Uterus (tissue), 4 donors: ENCODE measurements around the gene PTGES. TPM values are rescaled to one million over a fixed set of nuclear protein-coding genes. Genes with fewer than 3 reads are reported as not detected.
A peak's percentile ranks its signal among the peaks of the same experiment; 100 is the strongest.

ENCODE experiments used
- DNase-seq, 2 donors: peaks; one replicate each; pipeline ENCODE4 v3.0.0-alpha.2; 2019 to 2020
- H3K27ac ChIP-seq, 2 donors: fragments of 200-600 bp; sonication (generic); 1 replicate in 1 of 2; 2 replicates in 1 of 2; pipeline ENCODE4 v1.5.1; 2016 to 2018
- H3K27me3 ChIP-seq, 2 donors: fragments of 200-600 bp; sonication (generic); one replicate each; pipeline ENCODE4 v1.5.1; 2018 to 2019; ENCODE audit warnings: control low read depth in 1 of 2
- H3K36me3 ChIP-seq, 2 donors: fragments of 200-600 bp; sonication (generic); one replicate each; pipeline ENCODE4 v1.5.1; 2019; ENCODE audit warnings: control low read depth in 1 of 2
- H3K4me1 ChIP-seq, 2 donors: fragments of 200-600 bp; sonication (generic); one replicate each; pipeline ENCODE4 v1.5.1; 2018 to 2019; ENCODE audit warnings: control low read depth in 1 of 2
- H3K4me3 ChIP-seq, 2 donors: fragments of 200-600 bp; sonication (generic); 1 replicate in 1 of 2; 2 replicates in 1 of 2; pipeline ENCODE4 v1.5.1; 2018 to 2019; ENCODE audit warnings: mild to moderate bottlenecking in 1 of 2
- H3K9me3 ChIP-seq, 2 donors: fragments of 200-600 bp; sonication (generic); one replicate each; pipeline ENCODE4 v1.5.1; 2019; ENCODE audit warnings: control low read depth in 1 of 2
- POLR2A ChIP-seq, 2 donors: fragments of 450-650 bp; IDR thresholded peaks; one replicate each; pipeline ENCODE4 v1.6.1; 2016; ENCODE audit warnings: antibody characterized with exemption in 2 of 2, mild to moderate bottlenecking in 1 of 2, moderate library complexity in 1 of 2
- intact Hi-C: fragments of 100-400 bp; cut with DNase I; formaldehyde crosslinking; loops from one replicate; pipeline ENCODE4 v1.15.1; 2023; ENCODE audit warnings: low total_unique reads
- total RNA-seq, 4 donors: library from RNA; depleted of rRNA in 3 of 4; stranded (reverse); fragments of >200 nt in 3 of 4; gene quantifications; one replicate each; pipeline versions ENCODE4 v1.1.0 to v1.2.4, GENCODE V29; 2014 to 2023
- TF ChIP-seq, protein P1 (sequence below), 4 experiments: fragments of 200-600 bp in 2 of 4; fragments of 450-650 bp in 2 of 4; sonication (generic) in 2 of 4; IDR thresholded peaks; one replicate each; pipeline ENCODE4 v1.5.1; 2016 to 2019; ENCODE audit warnings: antibody characterized with exemption in 4 of 4, mild to moderate bottlenecking in 2 of 4, moderate library complexity in 1 of 4
- donor health status: DM: yes; HTN: yes; CAD: no.

PTGES gene
- total RNA-seq, 4 donors from 2014 or later = 1.3 to 7.5 (median 4.2) TPM; not detected in 1

DNA sequence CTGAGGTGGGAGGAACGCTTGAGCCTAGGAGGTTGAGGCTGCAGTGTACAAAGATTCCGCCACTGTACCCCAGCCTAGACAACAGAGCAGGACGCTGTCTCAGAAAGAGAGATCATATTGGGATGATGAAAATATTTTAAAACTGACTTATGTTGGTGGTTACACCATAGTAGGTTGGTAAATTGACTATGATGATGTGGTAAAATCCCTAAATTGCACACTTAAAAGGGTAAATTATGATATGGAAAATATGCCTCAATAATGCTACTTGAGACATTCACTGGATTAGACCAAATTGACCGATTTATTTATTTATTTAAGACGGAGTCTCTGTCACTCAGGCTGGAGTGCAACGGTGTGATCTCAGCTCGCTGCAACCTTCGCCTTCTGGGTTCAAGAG lies 28.3 kb upstream of the PTGES start:
- Histone ChIP-seq H3K9me3 (no peaks in the 10 kb centered on the region), H3K27ac (no peak overlapping the region), H3K27me3 (no peaks in the 10 kb centered on the region), H3K36me3 (no peaks in the 10 kb centered on the region), H3K4me1 (peaks cover 0 to 9% of the 10 kb centered on the region in 2 donors), H3K4me3 (no peak overlapping the region)
- TF ChIP-seq, protein P1, sequence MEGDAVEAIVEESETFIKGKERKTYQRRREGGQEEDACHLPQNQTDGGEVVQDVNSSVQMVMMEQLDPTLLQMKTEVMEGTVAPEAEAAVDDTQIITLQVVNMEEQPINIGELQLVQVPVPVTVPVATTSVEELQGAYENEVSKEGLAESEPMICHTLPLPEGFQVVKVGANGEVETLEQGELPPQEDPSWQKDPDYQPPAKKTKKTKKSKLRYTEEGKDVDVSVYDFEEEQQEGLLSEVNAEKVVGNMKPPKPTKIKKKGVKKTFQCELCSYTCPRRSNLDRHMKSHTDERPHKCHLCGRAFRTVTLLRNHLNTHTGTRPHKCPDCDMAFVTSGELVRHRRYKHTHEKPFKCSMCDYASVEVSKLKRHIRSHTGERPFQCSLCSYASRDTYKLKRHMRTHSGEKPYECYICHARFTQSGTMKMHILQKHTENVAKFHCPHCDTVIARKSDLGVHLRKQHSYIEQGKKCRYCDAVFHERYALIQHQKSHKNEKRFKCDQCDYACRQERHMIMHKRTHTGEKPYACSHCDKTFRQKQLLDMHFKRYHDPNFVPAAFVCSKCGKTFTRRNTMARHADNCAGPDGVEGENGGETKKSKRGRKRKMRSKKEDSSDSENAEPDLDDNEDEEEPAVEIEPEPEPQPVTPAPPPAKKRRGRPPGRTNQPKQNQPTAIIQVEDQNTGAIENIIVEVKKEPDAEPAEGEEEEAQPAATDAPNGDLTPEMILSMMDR (IDR thresholded peaks at IDR 0.05) = no peak
- no peak for TF ChIP-seq POLR2A (IDR thresholded peaks at IDR 0.05)
- DNase-seq = no peak
- intact Hi-C loops = loop anchor here (5.0 to 10.0 kb wide), 3 partner anchors 44 to 656 kb away; partner anchors contain the start of gene ASB6

DNA sequence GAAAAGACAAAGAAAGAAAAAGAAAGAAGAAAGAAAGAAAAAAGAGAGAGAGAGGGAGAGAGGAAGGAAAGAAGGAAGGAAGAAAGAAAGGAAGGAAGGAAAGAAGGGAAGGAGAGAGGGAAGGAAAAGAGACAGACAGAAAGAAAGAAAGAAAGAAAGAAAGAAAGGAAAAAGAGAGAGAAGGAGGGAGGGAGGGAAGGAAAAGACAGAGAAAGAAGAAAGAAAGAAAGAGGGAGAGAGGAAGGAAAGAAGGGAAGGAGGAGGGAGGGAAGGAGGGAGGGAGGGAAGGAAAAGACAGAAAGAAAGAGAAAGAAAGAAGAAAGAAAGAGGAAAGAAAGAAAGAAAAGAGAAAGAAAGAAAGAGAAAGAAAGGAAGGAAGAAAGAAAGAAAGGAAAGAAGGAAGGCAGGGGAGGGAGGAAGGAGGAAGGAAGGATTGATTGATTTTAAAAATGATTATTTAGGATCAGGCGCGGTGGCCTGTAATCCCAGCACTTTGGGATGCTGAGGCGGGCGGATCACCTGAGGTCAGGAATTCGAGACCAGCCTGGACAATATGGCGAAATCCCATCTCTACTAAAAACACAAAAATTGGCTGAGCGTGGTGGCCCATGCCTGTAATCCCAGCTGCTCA lies 26.8 kb upstream of the PTGES start:
- Histone ChIP-seq H3K4me3 (no peak overlapping the region), H3K9me3 (no peaks in the 10 kb centered on the region), H3K27me3 (no peaks in the 10 kb centered on the region), H3K36me3 (no peaks in the 10 kb centered on the region), H3K4me1 (peaks cover 0 to 9% of the 10 kb centered on the region in 2 donors), H3K27ac (no peak overlapping the region)
- intact Hi-C loops = loop anchor here (5.0 to 10.0 kb wide), 3 partner anchors 42 to 655 kb away; partner anchors contain the start of gene ASB6
- DNase-seq = no peak
- no peak for TF ChIP-seq POLR2A (IDR thresholded peaks at IDR 0.05)
- TF ChIP-seq, protein P1 (IDR thresholded peaks at IDR 0.05) = no peak

DNA sequence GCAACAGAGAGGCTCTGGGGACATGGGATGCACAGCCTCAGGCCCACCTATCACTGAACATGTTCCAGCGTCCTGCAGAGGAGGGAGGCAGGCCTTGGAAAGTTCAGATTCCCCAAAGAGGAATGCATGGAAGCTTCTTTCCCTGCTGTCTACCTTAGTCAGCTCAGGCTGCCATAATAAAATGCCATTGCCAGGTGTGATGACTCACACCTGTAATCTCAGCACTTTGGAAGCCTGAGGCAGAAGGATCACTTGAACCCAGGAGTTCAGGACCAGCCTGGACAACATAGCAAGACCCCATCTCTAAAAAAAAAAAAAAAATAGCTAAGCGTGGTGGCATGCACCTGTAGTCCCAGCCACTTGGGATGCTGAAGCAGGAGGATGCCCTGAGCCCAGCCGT lies 25.6 kb upstream of the PTGES start:
- TF ChIP-seq, protein P1 (IDR thresholded peaks at IDR 0.05) = no peak
- no peak for TF ChIP-seq POLR2A (IDR thresholded peaks at IDR 0.05)
- H3K27me3 ChIP-seq = no peaks in the 10 kb centered on the region
- no peaks in the 10 kb centered on the region for H3K36me3 ChIP-seq
- intact Hi-C loops = no loop called here
- H3K9me3 ChIP-seq = no peaks in the 10 kb centered on the region
- H3K27ac ChIP-seq = no peak overlapping the region
- no peak overlapping the region for H3K4me3 ChIP-seq
- no peak for DNase-seq
- peaks cover 0 to 9% of the 10 kb centered on the region in 2 donors for H3K4me1 ChIP-seq

DNA sequence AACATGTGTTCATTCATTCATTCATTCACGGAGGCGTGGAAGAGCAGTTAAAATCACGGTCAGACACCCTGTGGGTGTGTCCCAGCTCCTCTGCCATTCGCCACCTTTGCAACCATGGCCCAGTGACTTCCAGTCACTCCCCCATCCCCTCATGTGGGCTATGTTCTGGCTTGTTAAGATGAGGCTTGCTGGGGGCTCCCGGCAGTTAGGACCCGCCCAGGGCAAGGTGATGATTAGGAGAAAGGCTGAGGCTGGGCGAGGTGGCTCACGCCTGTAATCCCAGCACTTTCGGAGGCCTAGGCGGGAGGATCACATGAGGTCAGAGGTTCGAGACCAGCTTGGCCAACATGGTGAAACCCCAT lies 24.9 kb upstream of the PTGES start:
- Histone ChIP-seq H3K4me1 (peaks cover 0 to 9% of the 10 kb centered on the region in 2 donors), H3K27ac (peak overlapping the region; percentile 66 to 71), H3K4me3 (no peak overlapping the region), H3K27me3 (no peaks in the 10 kb centered on the region), H3K36me3 (no peaks in the 10 kb centered on the region), H3K9me3 (no peaks in the 10 kb centered on the region)
- intact Hi-C loops = no loop called here
- DNase-seq = no peak
- TF ChIP-seq POLR2A (IDR thresholded peaks at IDR 0.05) = no peak
- TF ChIP-seq, protein P1 (IDR thresholded peaks at IDR 0.05) = no peak

DNA sequence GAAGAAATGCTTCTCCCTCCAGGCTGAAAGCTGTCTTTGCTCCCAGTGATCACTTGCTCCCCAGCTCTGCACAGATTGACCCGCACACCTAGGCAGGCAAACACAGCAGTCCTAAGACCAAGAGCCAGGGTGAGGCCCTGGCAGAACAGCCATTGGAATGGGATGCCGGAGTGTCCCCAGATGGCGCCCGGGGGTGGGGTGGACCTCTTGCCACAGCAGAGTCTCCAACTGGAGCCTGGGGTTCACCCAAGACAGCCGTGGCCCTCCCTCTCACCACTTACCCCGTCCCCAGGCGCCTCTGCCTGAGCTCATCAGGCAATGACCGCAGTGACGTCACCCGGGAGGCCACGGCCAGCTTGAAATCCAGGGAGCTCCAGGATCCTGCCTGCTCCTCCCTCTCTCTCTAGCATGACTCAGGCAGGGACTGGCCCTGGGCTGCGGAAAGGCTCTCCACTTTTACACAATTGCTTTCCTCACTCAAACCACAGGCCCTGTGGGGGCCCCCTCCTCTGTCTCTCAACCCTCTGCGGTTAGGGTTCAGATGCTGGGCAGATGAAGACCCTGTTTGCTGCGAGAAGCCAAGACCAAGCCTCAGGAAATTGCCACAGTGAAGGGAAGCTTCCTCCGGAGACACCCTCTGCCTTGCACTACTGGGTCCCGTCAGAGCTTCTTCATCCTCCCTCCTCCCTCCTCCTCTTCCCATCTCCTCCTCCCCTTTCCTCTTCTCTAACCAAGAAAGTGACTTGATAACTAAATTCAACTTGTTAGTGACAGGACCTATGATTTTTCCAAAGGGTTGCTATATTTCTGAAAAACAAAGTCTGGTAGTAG lies 24.3 kb upstream of the PTGES start:
- intact Hi-C loops = no loop called here
- no peak for TF ChIP-seq POLR2A (IDR thresholded peaks at IDR 0.05)
- TF ChIP-seq, protein P1 (IDR thresholded peaks at IDR 0.05) = no peak

More for the DNA sequence above, 24.3 kb upstream of the PTGES start:
- Histone ChIP-seq H3K4me3 (no peak overlapping the region), H3K27ac (peak overlapping the region; percentile 66 to 71), H3K9me3 (no peaks in the 10 kb centered on the region), H3K27me3 (no peaks in the 10 kb centered on the region), H3K36me3 (no peaks in the 10 kb centered on the region), H3K4me1 (peaks cover 0 to 9% of the 10 kb centered on the region in 2 donors)
- peak; percentile 96 for DNase-seq
